ENCODE results near the gene FBXL3.
A peak's percentile ranks its signal among the peaks of the same experiment; 100 is the strongest.

FBXL3 gene, protein sequence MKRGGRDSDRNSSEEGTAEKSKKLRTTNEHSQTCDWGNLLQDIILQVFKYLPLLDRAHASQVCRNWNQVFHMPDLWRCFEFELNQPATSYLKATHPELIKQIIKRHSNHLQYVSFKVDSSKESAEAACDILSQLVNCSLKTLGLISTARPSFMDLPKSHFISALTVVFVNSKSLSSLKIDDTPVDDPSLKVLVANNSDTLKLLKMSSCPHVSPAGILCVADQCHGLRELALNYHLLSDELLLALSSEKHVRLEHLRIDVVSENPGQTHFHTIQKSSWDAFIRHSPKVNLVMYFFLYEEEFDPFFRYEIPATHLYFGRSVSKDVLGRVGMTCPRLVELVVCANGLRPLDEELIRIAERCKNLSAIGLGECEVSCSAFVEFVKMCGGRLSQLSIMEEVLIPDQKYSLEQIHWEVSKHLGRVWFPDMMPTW

DNA sequence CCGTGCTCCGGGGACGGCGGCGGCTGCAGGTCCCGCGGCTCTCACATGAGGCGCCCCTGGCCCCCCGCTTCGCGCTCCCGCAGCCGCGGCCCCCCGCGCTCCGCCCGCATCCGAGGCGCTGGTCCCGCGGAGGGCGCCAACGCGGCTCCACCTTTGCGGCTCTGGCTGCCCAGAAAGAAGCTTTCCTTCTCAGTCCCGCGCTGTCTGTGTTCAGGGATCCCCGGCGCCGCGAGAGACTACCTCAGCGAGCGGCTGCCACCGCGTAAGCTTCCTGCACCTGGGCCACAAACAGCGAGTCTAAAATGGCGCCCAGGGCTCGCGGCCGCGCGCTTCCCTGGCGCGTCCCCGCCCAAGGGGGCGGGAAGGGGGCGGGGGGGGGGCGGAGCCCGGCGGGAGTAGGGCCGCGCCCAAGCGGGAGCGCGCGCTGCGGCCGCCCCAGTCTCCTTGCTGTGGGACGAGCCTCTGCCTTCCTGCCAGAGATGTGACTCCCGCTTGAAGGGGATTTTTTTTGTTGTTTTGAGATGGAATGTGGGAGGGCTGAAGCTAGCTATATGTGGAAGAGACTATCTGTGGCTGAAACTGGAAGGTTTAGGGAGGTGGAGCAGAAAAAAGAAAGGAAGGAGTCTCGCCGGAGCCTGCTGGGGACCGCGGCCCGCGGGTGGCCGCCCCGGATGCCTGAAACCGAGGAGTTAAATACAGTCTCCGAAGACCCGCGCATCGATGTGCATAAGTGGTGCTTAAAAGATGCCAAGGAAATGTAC is at the start of gene FBXL3:
Gene FBXL3 (minus strand): TSS at position 299 of the 761 bp plus-strand sequence. CDS start 5,299 bp downstream, outside the sequence.
- DNase-seq: peak; percentile 77

DNA sequence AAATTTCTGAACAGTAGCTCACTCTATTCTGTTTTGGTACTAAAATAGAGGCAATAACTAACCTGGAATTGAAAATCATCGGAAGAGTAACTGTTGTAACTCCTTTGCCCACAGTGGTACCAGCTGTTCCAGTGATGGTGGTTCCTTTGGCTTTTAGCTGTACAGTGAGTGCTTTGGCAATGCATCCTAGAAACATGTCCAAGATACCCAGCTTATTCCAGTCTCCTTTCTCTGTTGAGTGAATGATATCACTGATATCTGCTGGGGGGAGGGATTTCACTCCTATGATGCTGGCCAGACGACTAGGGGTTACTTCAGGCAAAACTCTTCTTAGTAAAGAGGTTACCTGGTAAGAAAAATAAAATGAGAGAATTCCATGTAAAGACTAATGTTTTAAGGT is 40.6 kb upstream of the FBXL3 start:
- DNase-seq: no peak

DNA sequence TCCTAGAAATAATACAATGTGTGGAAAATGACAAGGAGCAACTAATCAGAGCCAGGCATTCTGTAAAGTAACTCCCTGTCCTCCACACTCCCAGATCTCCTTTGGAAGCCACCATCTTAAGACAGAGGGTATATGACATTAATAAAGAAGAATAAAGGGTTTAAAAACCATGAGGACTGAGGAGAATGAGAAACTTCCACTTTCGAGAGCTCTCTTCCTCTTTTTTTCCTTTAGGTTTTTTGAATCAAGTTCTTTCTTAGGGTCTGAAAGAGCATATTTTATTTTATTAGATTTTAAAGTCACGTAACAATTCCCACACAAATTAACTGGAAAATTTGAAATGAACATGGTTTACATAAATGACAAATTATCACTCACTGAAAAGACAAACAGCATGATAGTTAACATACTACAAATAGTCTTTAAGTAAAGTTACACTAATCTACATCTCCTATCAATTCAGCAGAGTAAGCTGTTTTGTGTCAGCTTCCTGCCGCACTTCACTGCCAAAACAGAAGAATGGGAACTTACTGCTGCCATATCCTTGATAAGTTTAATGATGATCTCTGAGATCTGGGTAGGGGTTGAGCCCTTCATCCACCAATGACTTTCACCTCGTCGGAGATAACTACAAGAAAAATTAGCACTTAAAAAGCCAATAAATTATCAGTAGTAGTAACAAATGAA is 38.6 kb upstream of the FBXL3 start:
- no peak for DNase-seq

DNA sequence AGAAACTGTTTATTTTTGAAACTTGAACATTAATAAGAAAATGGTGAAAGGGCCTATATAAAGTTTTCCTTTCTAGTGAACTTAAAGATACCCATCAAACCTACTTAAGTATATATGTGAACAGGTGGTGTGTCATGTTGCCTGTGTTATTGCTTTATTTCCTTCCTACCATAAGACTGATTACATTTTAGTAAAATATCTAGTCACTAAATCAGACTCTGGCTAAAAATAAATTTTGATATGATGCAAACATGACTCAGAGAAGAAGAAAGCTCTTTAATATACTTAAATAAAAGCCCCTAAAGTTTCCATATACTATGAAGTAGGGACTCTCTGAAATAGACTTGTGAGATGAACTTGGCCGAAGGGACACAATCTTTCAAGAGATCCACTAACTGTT is 35.1 kb upstream of the FBXL3 start:
- no peak for DNase-seq

DNA sequence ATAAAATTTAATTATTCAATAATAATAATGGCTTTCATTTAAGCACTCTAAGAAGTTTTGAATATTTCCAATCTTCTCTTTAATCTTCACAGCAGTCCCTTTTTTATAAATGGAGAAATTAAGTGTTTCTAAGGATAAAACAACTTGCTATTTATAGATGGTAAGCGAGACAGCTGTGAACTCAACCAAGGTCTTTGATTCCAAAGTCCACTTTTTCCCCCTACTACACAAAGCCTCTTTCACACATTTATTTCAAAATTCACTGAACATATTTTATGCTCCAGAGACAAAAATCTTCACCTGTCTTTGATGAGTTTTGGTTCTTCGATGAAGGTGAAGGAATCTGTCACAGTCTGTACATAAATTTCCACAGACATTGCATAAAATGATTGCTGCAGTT is 34.4 kb upstream of the FBXL3 start:
- no peak for DNase-seq

DNA sequence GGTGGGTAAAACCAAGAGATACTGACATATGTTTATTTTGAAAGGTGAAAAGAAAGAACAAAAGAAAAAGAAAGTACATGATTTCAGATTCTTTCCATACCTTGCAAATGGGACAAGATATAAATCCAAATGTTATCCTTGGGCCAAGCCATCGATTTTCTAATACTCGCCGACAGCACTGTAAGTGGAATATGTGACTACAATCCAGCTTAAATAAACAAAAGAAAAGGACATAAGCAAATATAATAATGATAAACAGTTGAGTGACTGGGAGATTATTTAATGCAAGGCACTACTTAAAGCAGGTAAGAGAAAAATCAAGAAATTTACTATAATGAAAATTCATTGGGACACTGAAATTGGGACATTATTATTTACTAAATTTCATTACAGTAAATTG is 29.9 kb upstream of the FBXL3 start:
- DNase-seq: no peak

DNA sequence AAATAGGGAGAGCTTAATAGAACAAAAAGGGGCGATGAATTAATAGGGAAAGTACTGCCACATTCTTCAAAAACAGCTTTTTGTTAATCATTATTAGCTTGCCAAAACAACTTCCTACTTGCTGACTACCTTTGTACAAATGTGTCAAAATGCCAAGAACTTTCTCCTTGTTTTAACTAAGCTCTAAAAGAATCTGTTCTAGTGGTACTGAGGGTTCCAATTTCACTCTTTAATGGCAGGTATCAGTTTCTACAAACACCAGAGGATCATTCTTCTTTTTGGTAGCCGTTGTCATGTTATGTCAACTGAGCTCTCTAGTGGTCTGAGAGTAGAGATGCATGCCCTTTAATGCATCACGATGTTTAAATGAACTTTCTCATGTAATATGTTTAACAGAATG is 29.4 kb upstream of the FBXL3 start:
- no peak for DNase-seq

DNA sequence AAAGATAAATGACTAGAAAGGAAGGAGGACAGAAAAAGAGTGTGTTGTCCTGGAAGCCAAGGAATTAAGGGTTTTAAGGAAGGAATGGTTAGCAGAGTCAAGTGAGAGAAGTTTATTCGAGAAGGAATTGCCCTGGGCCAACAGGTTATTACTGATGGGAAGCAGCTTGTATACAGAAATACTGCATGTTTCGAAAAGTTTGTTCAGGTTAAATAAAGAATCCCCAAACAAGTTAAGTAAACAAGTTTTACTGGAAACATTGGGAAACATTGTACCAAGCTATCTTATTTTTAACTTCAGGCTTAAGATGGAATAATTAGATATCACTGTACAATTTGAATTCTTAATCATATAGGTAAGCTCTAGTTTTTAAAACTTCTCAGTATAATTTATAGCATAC is 28.2 kb upstream of the FBXL3 start:
- no peak for DNase-seq

DNA sequence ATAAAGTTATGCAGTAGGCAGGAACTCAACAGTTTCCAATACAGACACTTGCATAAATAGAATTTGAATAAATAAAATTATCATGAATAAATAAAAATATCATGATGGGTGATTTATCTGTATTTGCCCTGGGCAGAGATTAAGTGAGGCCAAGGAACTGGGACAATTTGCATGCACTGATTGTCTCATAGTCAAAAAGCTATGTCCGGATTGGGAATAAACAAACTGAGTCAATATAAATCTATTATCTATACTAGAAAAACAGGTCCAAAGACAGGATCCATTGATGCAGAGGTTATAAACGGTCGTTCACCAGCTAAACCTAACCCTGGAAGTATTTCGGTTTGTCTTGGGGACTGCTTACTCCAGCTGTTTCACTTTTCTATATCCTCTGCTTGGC is 26.2 kb upstream of the FBXL3 start:
- DNase-seq: no peak

DNA sequence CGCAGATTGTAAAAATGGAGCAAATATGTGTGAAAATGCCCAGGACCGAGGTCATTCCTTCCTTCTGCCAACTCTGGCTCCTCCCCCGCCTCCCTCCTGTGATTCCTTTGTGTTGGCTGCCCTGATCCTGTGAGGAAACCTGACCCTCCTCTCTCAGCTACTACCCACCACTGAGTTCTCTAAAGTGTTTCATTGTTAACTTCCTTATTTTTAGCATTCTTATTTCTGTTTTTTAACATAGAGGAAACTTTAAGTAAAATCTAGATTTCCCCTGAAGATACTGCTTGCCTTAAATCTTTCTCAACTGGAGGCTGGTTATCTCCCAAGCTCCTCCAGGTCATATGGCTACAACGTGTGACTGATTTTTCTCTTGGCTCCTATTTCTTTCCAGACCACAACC is 21.7 kb upstream of the FBXL3 start:
- DNase-seq: no peak

DNA sequence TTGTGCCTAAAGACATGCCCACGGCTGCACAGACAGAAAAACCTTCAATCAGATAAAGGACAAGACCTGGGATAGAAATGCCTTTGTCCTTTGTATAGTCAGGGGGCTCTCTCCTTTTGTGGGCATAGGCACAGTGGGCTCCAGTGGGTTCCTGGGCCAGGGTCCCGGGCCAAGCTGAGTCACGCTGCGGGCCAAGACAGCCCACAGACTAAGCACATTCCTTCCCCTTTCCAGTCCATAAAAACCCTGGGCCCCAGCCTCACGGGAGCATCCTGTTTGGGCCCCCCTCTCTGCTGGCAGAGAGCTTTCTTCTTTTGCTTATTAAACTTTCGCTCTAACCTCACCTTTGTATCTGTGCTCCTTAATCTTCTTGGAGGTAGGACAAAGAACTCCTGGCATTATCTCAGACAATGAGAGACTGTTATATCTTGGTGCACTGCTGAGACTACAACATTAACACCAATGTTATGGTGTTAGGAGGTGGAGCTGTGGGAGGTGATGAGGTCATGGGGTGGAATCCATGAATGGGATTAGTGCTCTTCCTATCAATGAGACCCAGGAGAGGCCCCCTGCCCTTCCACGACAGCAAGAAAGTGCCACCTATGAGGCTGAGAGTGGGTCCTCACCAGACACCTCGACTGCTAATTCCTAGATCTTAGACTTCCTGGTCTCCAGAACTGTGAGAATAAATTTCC is 20.8 kb upstream of the FBXL3 start:
- DNase-seq: no peak

DNA sequence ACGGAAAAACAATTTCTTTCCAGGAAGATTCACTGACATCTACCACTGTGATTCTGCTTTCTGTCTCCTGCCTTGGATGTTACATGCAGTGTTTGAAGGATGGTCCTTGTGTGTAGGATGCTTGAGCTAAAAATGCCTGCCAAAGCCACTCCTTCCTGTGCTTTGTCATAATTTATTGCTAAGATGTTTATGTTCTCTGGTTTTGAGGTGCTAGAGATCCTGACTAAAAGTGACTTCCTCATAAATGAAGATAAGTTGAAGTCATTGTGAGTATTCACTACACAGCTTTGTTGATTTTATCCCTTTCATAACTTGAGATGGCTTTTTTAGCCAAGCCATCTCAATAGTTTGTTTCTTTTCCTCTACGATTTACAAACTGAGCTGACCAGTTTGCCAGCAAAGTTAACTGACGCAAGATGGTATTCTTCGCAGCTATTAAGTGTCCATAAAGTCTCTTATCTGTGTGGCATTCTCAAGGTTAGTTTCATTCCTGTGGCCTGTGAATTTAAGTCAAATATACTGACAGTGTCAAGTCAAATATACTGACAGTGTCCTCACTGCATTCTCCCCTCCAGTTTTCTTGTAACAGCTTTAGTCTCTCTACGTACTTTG is 15.7 kb upstream of the FBXL3 start:
- DNase-seq: no peak

DNA sequence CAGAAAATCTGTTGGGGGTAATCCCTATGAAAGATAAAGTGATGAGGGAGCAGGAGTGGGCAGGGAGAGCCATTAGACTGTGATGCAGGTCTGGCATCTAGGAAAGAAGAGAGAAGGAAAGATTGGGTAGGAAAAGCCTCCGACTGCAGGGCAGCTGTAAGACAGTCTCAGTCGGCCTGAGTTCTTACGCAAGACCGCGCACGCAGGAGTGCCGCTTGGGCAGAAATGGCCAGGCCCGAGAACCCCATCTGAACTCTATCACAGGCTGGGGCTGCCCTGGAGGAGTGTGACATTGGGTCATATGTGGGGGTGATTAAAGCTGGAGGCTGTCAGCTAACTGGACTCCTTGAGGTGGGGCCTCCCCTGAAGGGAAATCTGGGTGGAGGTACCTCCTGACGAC is 13.9 kb upstream of the FBXL3 start:
- no peak for DNase-seq

DNA sequence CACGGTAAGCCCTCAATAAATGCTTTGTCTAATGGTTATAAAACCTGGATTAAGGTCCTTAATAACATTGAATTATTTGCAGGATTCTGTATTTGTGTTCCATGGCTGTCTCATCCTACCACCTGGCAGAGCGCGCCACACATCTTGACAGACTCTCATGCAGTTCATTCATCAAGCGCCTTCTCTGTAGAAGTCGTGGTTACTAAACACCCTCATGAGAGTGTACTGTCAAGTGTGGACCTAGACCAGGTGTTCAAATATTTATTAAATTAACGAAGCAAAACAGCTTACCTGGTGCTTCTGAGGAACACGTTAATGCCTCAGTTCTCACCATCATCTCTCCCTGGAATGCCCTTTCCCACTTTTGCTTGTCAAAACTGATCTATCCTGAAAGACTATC is 13.1 kb upstream of the FBXL3 start:
- DNase-seq: no peak

DNA sequence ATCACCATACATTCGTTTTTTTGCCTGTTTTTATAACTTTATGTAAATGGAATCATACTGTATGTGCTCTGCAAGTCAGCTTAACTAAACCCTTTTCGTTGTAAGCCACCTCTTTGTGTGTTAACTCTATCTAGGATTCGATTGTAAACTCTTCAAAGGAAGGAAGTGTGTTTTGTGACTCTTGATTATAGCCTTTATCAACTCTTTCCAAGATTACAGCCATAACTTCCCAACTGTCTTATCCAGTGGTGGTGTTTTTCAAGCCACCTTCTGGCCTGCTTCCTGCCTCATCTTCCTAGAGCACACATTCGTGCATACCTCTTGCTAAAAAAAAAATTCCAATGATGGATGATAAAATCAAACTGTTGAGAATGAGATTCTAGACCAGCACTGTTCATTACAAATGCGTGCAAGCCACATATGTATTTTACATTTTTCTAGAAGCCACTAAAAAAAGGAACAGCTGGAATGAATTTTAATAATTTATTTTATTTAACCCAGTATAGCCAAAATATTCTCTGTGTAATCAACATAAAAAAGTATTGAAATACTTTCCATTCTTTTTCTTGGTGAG is 12.0 kb upstream of the FBXL3 start:
- DNase-seq: no peak

DNA sequence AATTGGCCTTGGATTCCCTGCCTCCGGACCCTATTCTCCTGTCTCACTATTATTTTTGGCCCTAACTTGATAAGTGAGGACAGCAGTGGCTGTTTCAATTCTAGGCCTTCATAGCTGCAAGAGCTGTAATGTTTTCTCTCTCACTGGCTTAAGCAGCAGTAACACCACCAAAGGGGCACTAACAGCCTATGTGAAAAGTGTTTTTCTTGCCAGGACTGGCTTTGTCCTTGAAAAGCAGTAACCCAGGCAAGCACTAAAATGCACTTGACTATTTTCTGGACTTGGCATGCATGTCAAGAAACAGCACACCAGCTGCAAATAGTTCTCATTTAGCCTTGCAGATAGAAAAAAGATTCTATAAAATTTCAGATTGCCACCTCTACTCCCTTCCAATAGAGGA is 9.3 kb upstream of the FBXL3 start:
- no peak for DNase-seq

DNA sequence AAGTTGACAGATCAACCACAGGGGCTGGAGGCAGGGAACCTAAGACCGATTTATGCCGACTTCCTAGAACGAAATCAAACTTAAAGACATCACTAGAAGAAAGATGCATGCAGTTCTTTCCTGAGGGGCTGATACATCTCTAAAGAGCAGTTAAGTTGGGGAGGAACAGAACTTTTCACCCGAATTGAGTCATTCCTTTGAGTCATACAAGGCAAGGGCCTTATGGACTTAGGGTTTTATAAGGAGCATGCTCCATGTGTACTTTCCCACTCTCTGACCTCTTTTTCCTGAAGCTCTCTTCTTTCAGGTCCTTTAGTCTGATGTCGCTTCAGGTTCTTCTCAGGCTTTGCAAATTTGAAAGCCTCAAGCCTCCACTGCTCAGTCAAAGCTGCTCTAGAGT is 7.9 kb upstream of the FBXL3 start:
- DNase-seq: no peak

DNA sequence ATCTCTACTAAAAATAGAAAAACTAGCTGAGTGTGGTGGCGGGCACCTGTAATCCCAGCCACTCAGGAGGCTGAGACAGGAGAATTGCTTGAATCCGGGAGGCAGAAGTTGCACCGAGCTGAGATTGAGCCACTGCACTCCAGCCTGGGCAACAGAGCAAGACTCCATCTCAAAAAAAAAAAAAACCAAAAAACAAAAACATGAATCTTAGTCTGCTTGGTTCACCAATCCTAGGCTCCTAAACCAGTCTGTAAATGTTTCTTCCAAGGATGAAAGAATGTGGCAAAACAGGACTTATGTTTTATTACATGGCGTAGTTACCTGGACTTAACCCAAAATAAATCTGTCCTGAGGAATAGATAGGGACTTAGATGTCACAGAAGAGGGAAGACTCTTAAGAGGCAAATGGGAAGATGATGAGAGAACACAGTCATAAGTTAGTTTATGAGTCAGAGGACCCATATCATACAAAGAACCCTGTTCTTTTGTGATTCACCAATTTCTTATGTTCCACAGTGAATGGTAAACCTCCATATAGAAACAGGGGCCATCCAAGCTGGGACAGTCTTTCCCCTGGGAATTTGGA is 6.9 kb upstream of the FBXL3 start:
- DNase-seq: no peak

DNA sequence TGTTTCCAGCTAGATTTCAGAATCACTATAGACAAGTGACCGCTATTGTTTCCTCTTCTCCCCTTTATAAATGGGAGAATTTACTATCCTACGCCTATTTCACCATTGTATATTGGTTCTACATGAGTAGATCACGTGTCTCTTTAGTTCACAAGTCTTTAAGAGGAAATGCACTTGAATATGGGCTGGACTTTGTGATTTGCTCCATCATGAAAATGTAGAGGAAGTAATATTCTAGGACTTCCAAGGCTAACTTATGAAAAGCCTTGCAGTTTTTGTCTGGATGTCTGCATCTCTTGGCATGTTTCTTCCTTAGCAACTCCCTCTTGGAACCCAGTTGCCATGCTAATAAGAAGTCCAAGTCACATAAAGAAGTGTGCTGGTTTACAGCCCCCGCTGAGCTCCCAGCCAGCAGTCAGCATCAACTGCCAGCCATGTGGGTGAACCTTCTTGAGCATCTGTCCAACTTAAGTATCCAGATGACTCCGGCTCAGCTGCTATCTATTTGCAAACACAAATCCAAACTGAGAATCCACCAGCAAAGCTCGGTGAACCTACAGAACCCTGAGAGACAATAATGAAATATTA is 4.8 kb upstream of the FBXL3 start:
- DNase-seq: no peak

DNA sequence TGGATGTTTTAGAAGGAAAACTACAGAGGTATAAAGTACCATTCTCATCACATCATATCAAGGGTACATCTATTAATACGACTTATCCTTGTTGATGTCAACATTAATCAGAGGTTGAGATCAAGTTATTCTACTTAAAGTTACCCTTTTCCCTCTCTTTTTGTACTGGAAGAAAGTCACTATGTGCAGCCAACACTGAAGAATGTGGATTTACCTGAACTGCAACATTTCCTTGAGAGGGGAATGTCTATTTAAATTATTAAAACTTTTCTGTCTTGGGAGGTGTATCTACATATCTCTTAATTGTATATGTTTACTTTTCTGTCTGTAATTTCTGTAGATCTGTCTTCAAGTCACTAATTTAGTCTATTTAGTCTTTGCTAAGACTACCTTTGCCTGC is 2.5 kb upstream of the FBXL3 start:
- no peak for DNase-seq

DNA sequence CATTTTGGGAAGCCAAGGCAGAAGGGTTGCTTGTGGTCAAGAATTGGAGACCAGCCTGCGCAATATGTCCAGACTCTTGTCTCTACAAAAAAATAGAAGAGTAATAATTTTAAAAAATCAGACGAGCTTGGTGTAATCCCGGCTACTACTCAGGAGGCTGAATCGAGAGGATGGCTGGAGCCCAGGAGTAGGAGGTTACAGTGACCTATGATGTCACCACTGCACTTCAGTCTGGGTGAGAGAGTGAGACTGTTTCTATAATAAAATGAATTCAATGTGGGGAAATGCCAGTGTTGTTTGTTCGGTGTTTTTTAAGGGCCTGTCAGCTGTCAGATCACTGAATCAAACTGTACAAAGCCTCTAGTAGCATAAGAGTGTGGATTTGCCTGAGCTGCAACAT is 1.2 kb upstream of the FBXL3 start:
- no peak for DNase-seq

All from activated CD4-positive, alpha-beta T cell treated with anti-CD3 and anti-CD28 coated beads, Interleukin-2, amount 50 U/mL, for 1 hour (primary cell).